Islet of Langerhans (tissue), 1 donor: Measurements from ENCODE around the gene PDLIM7.

ENCODE experiments used
- FAIRE-seq: peaks from one replicate; lab custom pipeline; 2011; peaks lifted over from hg19 to GRCh38; lab: Jason Lieb, UNC

The PDLIM7 gene

GRCh38 chr5:177505075-177505474 is 7.7 kb upstream of the PDLIM7 start:
- no peak for FAIRE-seq

- no peak for FAIRE-seq
These were observed 7.0 kb upstream of the PDLIM7 start for GRCh38 chr5:177504086-177505056.

GRCh38 chr5:177503351-177504085 is 6.1 kb upstream of the PDLIM7 start:
- FAIRE-seq: no peak

- no peak for FAIRE-seq
These were observed 5.5 kb upstream of the PDLIM7 start for GRCh38 chr5:177502886-177503285.

GRCh38 chr5:177501874-177502678 is 4.7 kb upstream of the PDLIM7 start:
- no peak for FAIRE-seq

- no peak for FAIRE-seq
These were observed 3.5 kb upstream of the PDLIM7 start for GRCh38 chr5:177500685-177501522.

- no peak for FAIRE-seq
These were observed 2.4 kb upstream of the PDLIM7 start for GRCh38 chr5:177499842-177500241.

- FAIRE-seq: no peak
These were observed 796 bp upstream of the PDLIM7 start for GRCh38 chr5:177498013-177498787.

- no peak for FAIRE-seq
These were observed 595 bp downstream of the PDLIM7 start for GRCh38 chr5:177496727-177497291.

- FAIRE-seq: no peak
These were observed 1.2 kb downstream of the PDLIM7 start for GRCh38 chr5:177496070-177496726.

GRCh38 chr5:177495243-177496060 is 2.0 kb downstream of the PDLIM7 start:
- FAIRE-seq: no peak

GRCh38 chr5:177494346-177495195 is 2.8 kb downstream of the PDLIM7 start:
- FAIRE-seq: no peak

- FAIRE-seq: no peak
These were observed 3.5 kb downstream of the PDLIM7 start for GRCh38 chr5:177493795-177494345.

GRCh38 chr5:177492841-177493240 is 4.6 kb downstream of the PDLIM7 start:
- no peak for FAIRE-seq

GRCh38 chr5:177491983-177492746 is 5.2 kb downstream of the PDLIM7 start:
- FAIRE-seq: no peak

GRCh38 chr5:177491429-177491945 is 5.9 kb downstream of the PDLIM7 start:
- FAIRE-seq: no peak

GRCh38 chr5:177490992-177491391 is 6.4 kb downstream of the PDLIM7 start:
- no peak for FAIRE-seq
